ENCODE measurements around the gene ACOT13.
A peak's percentile ranks its signal among the peaks of the same experiment; 100 is the strongest.
"Not testable (repeated sequence)": the region's sequence is repeated elsewhere in the genome, so short reads cannot be mapped to it uniquely, and the experiment has no call there.

ACOT13 gene

DNA sequence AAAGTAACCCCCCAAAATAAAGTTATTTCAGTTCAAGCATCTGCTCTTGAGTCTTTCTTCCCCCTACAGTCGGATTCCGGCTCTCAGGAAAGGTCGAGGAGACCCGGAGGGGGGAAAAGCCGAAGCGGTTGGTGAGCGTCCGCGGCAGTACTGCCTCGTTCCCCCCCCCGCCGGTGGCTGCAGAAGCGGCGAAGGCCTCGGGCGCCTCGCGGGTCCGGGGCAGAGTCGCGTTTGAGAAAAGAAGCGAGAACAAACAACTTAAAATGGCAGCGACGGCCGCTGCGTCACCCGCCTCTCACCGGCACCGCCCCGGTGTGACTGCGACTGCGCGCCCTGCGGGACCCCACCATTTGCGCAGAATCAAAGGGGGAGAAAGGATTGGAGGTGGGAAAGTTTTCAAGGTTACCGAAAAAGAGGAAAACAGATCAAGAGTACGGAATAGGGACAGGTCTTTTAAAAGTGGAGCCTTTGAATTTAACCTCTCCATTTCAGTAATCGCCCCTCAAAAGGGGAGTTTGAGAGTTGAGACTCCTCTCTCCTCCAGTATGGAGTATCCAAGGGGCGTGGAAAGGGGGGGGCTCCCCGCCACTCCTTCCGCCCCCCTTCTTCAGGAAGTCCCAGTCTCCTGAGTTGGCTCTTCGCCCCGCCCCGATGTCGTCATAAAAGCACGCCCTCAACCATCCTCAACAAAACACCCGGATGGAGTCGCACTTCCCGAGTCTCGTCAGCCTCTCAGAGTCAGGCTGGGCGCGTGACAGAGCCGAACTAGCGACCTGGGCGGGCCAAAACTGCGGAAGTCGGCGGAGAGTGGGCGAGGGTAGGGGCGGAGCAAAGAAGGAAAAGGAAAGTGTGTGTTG is 54.0 kb downstream of the ACOT13 start:
- Histone ChIP-seq H3K27ac (ENCODE audit: low read depth, low read length, poor library complexity, severe bottlenecking) (peak overlapping the region; percentile 94), H3K4me2 (ENCODE audit: low read length) (peak overlapping the region; percentile 70), H3K79me2 (ENCODE audit: insufficient read depth, low read length) (peaks cover 43% of the 10 kb centered on the region), H3K9me3 (ENCODE audit: low read length) (no peaks in the 10 kb centered on the region), H4K20me1 (ENCODE audit: insufficient read depth, low read length) (no peaks in the 10 kb centered on the region), H3K36me3 (ENCODE audit: insufficient read depth, low read length) (peaks cover 38% of the 10 kb centered on the region), H3K9ac (ENCODE audit: low read length) (peak overlapping the region; percentile 100), H3K9me2 (ENCODE audit: low read depth, low read length) (no peaks in the 10 kb centered on the region), H3K4me1 (ENCODE audit: insufficient read depth, low read length, severe bottlenecking) (peaks cover 42% of the 10 kb centered on the region), H3K27me3 (ENCODE audit: insufficient read depth, low read length) (no peaks in the 10 kb centered on the region), H3F3A (ENCODE audit: insufficient read depth, low read length) (no peaks in the 10 kb centered on the region), H3K4me3 (ENCODE audit: low read depth, low read length, poor library complexity, severe bottlenecking) (peak overlapping the region; percentile 99), H2AFZ (ENCODE audit: low read length) (no peak overlapping the region)
- TF ChIP-seq, protein P1, sequence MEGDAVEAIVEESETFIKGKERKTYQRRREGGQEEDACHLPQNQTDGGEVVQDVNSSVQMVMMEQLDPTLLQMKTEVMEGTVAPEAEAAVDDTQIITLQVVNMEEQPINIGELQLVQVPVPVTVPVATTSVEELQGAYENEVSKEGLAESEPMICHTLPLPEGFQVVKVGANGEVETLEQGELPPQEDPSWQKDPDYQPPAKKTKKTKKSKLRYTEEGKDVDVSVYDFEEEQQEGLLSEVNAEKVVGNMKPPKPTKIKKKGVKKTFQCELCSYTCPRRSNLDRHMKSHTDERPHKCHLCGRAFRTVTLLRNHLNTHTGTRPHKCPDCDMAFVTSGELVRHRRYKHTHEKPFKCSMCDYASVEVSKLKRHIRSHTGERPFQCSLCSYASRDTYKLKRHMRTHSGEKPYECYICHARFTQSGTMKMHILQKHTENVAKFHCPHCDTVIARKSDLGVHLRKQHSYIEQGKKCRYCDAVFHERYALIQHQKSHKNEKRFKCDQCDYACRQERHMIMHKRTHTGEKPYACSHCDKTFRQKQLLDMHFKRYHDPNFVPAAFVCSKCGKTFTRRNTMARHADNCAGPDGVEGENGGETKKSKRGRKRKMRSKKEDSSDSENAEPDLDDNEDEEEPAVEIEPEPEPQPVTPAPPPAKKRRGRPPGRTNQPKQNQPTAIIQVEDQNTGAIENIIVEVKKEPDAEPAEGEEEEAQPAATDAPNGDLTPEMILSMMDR (IDR thresholded peaks at IDR 0.05; ENCODE audit: low read length): no peak
- TF ChIP-seq EZH2 (IDR thresholded peaks at IDR 0.05; ENCODE audit: borderline replicate concordance, low read length): no peak

DNA sequence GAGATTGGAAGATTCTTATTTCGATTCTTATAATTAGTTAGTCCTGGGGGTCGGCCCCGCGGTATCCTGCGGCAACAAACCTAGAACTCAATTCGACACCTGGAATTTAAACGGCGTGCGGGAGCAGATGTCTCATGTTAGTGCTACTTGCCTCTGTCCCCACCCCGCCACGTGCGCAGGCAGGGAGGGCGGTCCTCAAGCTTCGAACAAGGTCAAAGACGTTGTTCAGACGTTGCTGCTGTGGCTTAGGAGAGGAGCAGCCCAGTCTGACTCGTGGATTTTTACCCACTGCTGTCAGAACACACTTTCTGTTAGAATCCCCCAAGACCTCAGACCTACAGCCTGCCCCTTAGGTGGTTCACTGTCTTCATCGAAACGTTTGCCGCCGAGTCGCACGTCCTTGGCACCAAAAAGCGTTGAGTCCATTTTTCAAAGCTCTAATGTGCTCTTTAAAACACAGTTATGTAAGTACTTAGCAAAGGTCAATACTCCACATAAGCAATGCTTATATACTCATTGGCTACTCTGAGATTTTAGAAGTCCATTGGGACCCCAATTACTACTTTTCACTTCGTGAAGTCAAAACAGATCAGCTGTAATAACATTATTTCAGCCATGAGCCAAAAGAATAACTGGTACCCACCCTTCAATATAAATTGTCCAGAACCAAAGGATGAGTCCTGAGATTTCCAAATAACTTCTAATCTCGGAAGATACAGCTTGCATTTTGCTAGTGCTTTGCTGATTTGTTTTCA is 54.8 kb downstream of the ACOT13 start:
- no peaks in the 10 kb centered on the region for H3K9me2 ChIP-seq (ENCODE audit: low read depth, low read length)
- H3F3A ChIP-seq (ENCODE audit: insufficient read depth, low read length): no peaks in the 10 kb centered on the region
- peaks cover 30% of the 10 kb centered on the region for H3K36me3 ChIP-seq (ENCODE audit: insufficient read depth, low read length)
- no peak overlapping the region for H2AFZ ChIP-seq (ENCODE audit: low read length)
- peak overlapping the region; percentile 99 for H3K4me3 ChIP-seq (ENCODE audit: low read depth, low read length, poor library complexity, severe bottlenecking)
- H3K4me1 ChIP-seq (ENCODE audit: insufficient read depth, low read length, severe bottlenecking): peaks cover 35% of the 10 kb centered on the region
- H3K4me2 ChIP-seq (ENCODE audit: low read length): peak overlapping the region; percentile 70
- H3K9me3 ChIP-seq (ENCODE audit: low read length): no peaks in the 10 kb centered on the region
- peak overlapping the region; percentile 58 for H3K9ac ChIP-seq (ENCODE audit: low read length)
- TF ChIP-seq EZH2 (IDR thresholded peaks at IDR 0.05; ENCODE audit: borderline replicate concordance, low read length): no peak
- TF ChIP-seq, protein P1 (IDR thresholded peaks at IDR 0.05; ENCODE audit: low read length): no peak
- H4K20me1 ChIP-seq (ENCODE audit: insufficient read depth, low read length): no peaks in the 10 kb centered on the region
- peaks cover 35% of the 10 kb centered on the region for H3K79me2 ChIP-seq (ENCODE audit: insufficient read depth, low read length)
- peak overlapping the region; percentile 78 for H3K27ac ChIP-seq (ENCODE audit: low read depth, low read length, poor library complexity, severe bottlenecking)
- H3K27me3 ChIP-seq (ENCODE audit: insufficient read depth, low read length): no peaks in the 10 kb centered on the region

DNA sequence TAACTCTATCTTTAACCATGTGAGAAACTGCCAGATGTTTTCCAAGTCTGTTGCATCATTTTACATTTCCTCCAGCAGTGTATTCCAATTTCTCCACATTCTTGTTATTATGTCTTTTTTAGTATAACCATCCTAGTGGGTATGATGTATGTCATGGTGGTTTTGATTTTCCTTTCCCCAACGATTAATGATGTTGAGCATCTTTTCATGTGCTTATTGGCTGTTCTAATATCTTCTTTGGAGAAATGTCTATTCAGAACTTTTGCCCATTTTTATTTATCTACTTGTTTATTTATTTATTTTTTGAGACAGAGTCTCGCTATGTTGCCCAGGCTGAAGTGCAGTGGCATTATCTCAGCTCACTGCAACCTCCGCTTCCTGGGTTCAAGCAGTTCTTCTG is 56.4 kb downstream of the ACOT13 start:
- Histone ChIP-seq H3K27me3 (ENCODE audit: insufficient read depth, low read length) (no peaks in the 10 kb centered on the region), H3K9me2 (ENCODE audit: low read depth, low read length) (no peaks in the 10 kb centered on the region), H3K4me2 (ENCODE audit: low read length) (no peak overlapping the region), H2AFZ (ENCODE audit: low read length) (no peak overlapping the region), H3K4me1 (ENCODE audit: insufficient read depth, low read length, severe bottlenecking) (peaks cover 18% of the 10 kb centered on the region), H3K36me3 (ENCODE audit: insufficient read depth, low read length) (peaks cover 14% of the 10 kb centered on the region), H3K4me3 (ENCODE audit: low read depth, low read length, poor library complexity, severe bottlenecking) (no peak overlapping the region), H3K79me2 (ENCODE audit: insufficient read depth, low read length) (peaks cover 18% of the 10 kb centered on the region), H3F3A (ENCODE audit: insufficient read depth, low read length) (no peaks in the 10 kb centered on the region), H3K9me3 (ENCODE audit: low read length) (no peaks in the 10 kb centered on the region), H3K9ac (ENCODE audit: low read length) (no peak overlapping the region), H3K27ac (ENCODE audit: low read depth, low read length, poor library complexity, severe bottlenecking) (no peak overlapping the region), H4K20me1 (ENCODE audit: insufficient read depth, low read length) (no peaks in the 10 kb centered on the region)
- TF ChIP-seq, protein P1 (IDR thresholded peaks at IDR 0.05; ENCODE audit: low read length): no peak
- no peak for TF ChIP-seq EZH2 (IDR thresholded peaks at IDR 0.05; ENCODE audit: borderline replicate concordance, low read length)

DNA sequence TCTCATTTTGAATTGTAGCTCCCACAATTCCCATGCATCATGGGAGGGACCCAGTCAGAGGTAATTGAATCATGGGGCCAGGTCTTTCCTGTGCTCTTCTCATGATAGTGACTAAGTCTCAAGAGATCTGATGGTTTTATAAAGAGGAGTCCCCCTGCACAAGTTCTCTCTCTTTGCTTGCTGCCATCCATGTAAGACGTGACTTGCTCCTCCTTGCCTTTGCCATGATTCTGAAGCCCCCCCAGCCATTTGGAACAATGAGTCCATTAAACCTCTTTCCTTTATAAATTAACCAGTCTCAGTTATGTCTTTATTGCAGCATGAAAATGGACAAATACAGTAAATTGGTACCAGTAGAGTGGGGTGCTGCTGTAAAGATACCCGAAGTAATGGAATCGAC is 63.8 kb downstream of the ACOT13 start:
- H2AFZ ChIP-seq (ENCODE audit: low read length); H3F3A ChIP-seq (ENCODE audit: insufficient read depth, low read length); H3K27ac ChIP-seq (ENCODE audit: low read depth, low read length, poor library complexity, severe bottlenecking); H3K27me3 ChIP-seq (ENCODE audit: insufficient read depth, low read length); H3K4me2 ChIP-seq (ENCODE audit: low read length); H3K4me3 ChIP-seq (ENCODE audit: low read depth, low read length, poor library complexity, severe bottlenecking); H3K36me3 ChIP-seq (ENCODE audit: insufficient read depth, low read length); H4K20me1 ChIP-seq (ENCODE audit: insufficient read depth, low read length); H3K9ac ChIP-seq (ENCODE audit: low read length); H3K9me2 ChIP-seq (ENCODE audit: low read depth, low read length); H3K79me2 ChIP-seq (ENCODE audit: insufficient read depth, low read length); H3K4me1 ChIP-seq (ENCODE audit: insufficient read depth, low read length, severe bottlenecking): not testable (repeated sequence)
- peaks cover 19% of the 10 kb centered on the region for H3K9me3 ChIP-seq (ENCODE audit: low read length)

DNA sequence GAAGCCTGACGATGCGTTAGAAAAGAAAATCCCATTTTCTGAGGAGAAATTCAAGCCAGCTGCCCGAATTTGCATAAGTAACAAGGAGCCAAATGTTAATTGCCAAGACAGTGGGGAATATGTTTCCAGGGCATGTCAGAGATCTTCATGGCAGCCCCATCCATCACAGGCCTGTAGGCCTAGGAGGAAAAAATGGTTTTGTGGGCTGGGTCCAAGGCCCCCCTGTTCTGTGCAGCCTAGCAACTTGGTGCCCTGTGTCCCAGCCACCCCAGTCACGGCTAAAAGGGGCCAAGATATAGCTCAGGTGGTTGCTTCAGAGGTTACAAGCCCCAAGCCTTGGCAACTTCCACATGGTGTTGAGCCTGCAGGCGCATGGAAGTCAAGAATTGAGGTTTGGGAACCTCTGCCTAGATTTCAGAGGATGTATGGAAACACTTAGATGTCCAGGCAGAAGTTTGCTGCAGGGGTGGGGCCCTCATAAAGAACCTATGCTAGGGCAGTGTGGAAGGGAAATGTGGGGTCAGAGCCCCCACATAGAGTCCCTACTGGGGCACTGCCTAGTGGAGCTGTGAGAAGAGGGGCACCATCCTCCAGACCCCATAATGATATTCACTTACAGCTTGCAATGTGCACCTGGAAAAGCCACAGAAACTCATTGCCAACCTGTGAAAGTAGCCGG is 64.7 kb downstream of the ACOT13 start:
- not testable (repeated sequence) for H3K36me3 ChIP-seq (ENCODE audit: insufficient read depth, low read length); H2AFZ ChIP-seq (ENCODE audit: low read length); H3K27me3 ChIP-seq (ENCODE audit: insufficient read depth, low read length)

More for the DNA sequence above, 64.7 kb downstream of the ACOT13 start:
- H3K4me2 ChIP-seq (ENCODE audit: low read length); H3F3A ChIP-seq (ENCODE audit: insufficient read depth, low read length); H3K4me1 ChIP-seq (ENCODE audit: insufficient read depth, low read length, severe bottlenecking); H4K20me1 ChIP-seq (ENCODE audit: insufficient read depth, low read length); H3K27ac ChIP-seq (ENCODE audit: low read depth, low read length, poor library complexity, severe bottlenecking); H3K4me3 ChIP-seq (ENCODE audit: low read depth, low read length, poor library complexity, severe bottlenecking); H3K9me2 ChIP-seq (ENCODE audit: low read depth, low read length); H3K79me2 ChIP-seq (ENCODE audit: insufficient read depth, low read length); H3K9ac ChIP-seq (ENCODE audit: low read length): not testable (repeated sequence)
- H3K9me3 ChIP-seq (ENCODE audit: low read length): peaks cover 19% of the 10 kb centered on the region
